Heart left ventricle (tissue), 13 donors: ENCODE data around the gene LIMA1.

Experiments used
- CTCF ChIP-seq, 12 donors: fragments of 200-600 bp; sonication (generic) in 4 of 12; IDR thresholded peaks; one replicate each; pipeline versions ENCODE4 v1.5.0 to v1.8.0; 2018 to 2022; ENCODE audit warnings: antibody characterized with exemption in 12 of 12, mild to moderate bottlenecking in 5 of 12
- POLR2A ChIP-seq, 2 donors: fragments of 450-650 bp; IDR thresholded peaks; one replicate each; pipeline ENCODE4 v1.6.1; 2017; ENCODE audit warnings: antibody characterized with exemption in 2 of 2, mild to moderate bottlenecking in 2 of 2, moderate library complexity in 2 of 2
- donor health status: ischemic (EF 13 %, LVEDD 7.1; RV severe dilation, severe dysfunction).
- donor health status: DM: no; HTN: yes; CAD: no.
- donor health status: DM: no; HTN: no; CAD: no.
- donor health status: ischemic (EF 25% LVEDD 6.9; RV normal size, moderate dysfunction).
- donor health status: ischemic (EF 25% LVEDD 5.7; RV mildly dilated, moderate dysfunction).
- donor health status: ischemic (EF 35%, LVEDD 5.7; RV mildly dilated, moderate dysfunction).
- donor health status: nonischemic (EF 11% LVEDD 7.7; RV severe dilation, severe dysfunction).
- donor health status: DM: yes; HTN: yes; CAD: no.
- donor health status: PGD.
- donor health status: ischemic (EF 29% LVEDD 5.4; RV normal size, mild dysfunction).
- donor health status: nonischemic (EF 23%, LVEDD 6.1; RV moderate dilation, normal function).

DNA sequence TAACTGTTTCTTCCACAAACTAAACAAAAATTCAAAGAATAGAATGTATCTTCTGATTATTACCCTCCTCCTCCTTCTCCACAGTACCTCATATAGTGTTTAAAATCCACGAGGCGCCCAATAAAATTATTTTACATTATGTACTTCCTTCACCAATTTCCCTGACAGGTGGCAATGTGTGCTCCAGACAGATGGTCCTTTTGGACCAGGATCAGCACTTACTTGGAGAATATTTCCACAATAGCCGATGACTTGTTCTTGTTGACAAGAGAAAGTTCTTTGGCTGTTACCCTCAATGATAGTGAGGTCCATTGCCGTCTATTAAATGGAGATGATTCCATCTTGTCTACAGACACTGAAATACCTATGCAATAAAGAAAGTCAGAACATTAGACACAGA is 34.9 kb downstream of the LIMA1 start:
- TF ChIP-seq CTCF (IDR thresholded peaks at IDR 0.05) (no peak), POLR2A (IDR thresholded peaks at IDR 0.05) (no peak)
